Tibial artery (tissue), 4 donors: ENCODE data around the gene CPPED1.

Source experiments
- DNase-seq, 2 donors: peaks; one replicate each; pipeline ENCODE4 v3.0.0-alpha.2; 2019
- H3K27ac ChIP-seq, 2 donors: fragments of 200-600 bp; sonication (generic) in 1 of 2; 1 replicate in 1 of 2; 2 replicates in 1 of 2; pipeline ENCODE4 v1.5.1; 2018 to 2019; ENCODE audit warnings: mild to moderate bottlenecking in 1 of 2
- H3K27me3 ChIP-seq, 2 donors: fragments of 200-600 bp; sonication (generic) in 1 of 2; one replicate each; pipeline versions ENCODE4 v1.5.1 to v1.6.0; 2016 to 2019
- H3K36me3 ChIP-seq, 3 donors: fragments of 200-600 bp; sonication (generic) in 2 of 3; one replicate each; pipeline ENCODE4 v1.5.1; 2016 to 2019; ENCODE audit warnings: mild to moderate bottlenecking in 2 of 3
- H3K4me1 ChIP-seq, 4 donors: fragments of 200-600 bp; sonication (generic) in 2 of 4; 1 replicate in 3 of 4; 2 replicates in 1 of 4; pipeline ENCODE4 v1.5.1; 2016 to 2019
- H3K4me3 ChIP-seq, 2 donors: fragments of 200-600 bp; sonication (generic) in 1 of 2; 1 replicate in 1 of 2; 2 replicates in 1 of 2; pipeline ENCODE4 v1.5.1; 2018 to 2019; ENCODE audit warnings: mild to moderate bottlenecking in 2 of 2
- H3K9me3 ChIP-seq, 3 donors: fragments of 200-600 bp; sonication (generic) in 1 of 3; one replicate each; pipeline ENCODE4 v1.5.1; 2016 to 2019
- intact Hi-C: fragments of 100-400 bp; cut with DNase I; formaldehyde crosslinking; loops from one replicate; pipeline ENCODE4 v1.15.0; 2023; ENCODE audit warnings: low total_unique reads
- TF ChIP-seq, protein P1 (sequence below), 2 experiments: fragments of 200-600 bp in 1 of 2; fragments of 450-650 bp in 1 of 2; IDR thresholded peaks; one replicate each; pipeline ENCODE4 v1.5.1; 2017 to 2019; ENCODE audit warnings: antibody characterized with exemption in 2 of 2, mild to moderate bottlenecking in 1 of 2, moderate library complexity in 1 of 2

Gene CPPED1

DNA sequence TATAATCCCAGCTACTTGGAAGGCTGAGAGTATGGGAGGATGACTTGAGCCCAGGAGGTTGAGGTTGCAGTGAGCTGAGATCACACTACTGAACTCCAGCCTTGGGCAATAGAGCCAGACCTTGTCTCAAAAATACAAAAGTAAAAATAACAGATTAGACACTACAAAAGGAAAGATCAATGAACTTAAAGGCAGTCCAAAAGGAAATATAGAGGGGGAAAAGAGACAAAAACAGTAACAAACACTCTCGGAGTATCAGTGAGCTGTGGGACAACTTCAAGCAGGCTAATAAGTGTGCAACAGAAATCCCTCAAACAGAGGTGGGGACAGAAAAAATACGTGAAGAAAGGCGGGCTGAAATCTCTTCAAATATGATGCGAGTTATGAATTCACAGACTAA lies 58.8 kb downstream of the CPPED1 start:
- Histone ChIP-seq H3K36me3 (peaks cover 0 to 14% (median 10%) of the 10 kb centered on the region in 3 donors), H3K4me1 (no peaks in the 10 kb centered on the region), H3K27me3 (no peaks in the 10 kb centered on the region), H3K9me3 (peaks cover 0 to 12% (median 0%) of the 10 kb centered on the region in 3 donors), H3K27ac (no peak overlapping the region), H3K4me3 (no peak overlapping the region)
- TF ChIP-seq, protein P1, sequence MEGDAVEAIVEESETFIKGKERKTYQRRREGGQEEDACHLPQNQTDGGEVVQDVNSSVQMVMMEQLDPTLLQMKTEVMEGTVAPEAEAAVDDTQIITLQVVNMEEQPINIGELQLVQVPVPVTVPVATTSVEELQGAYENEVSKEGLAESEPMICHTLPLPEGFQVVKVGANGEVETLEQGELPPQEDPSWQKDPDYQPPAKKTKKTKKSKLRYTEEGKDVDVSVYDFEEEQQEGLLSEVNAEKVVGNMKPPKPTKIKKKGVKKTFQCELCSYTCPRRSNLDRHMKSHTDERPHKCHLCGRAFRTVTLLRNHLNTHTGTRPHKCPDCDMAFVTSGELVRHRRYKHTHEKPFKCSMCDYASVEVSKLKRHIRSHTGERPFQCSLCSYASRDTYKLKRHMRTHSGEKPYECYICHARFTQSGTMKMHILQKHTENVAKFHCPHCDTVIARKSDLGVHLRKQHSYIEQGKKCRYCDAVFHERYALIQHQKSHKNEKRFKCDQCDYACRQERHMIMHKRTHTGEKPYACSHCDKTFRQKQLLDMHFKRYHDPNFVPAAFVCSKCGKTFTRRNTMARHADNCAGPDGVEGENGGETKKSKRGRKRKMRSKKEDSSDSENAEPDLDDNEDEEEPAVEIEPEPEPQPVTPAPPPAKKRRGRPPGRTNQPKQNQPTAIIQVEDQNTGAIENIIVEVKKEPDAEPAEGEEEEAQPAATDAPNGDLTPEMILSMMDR (IDR thresholded peaks at IDR 0.05): no peak
- DNase-seq: no peak
- intact Hi-C loops: no loop called here

GRCh38 chr16:12742741-12743140 lies 60.9 kb downstream of the CPPED1 start:
- TF ChIP-seq, protein P1 (IDR thresholded peaks at IDR 0.05): no peak
- H3K4me1 ChIP-seq: no peaks in the 10 kb centered on the region
- no peak overlapping the region for H3K4me3 ChIP-seq
- H3K36me3 ChIP-seq: peaks cover 0 to 20% (median 14%) of the 10 kb centered on the region in 3 donors
- H3K27ac ChIP-seq: no peak overlapping the region
- intact Hi-C loops: no loop called here
- peaks cover 0 to 15% (median 0%) of the 10 kb centered on the region in 3 donors for H3K9me3 ChIP-seq
- no peaks in the 10 kb centered on the region for H3K27me3 ChIP-seq
- DNase-seq: no peak

GRCh38 chr16:12740986-12741610 lies 62.6 kb downstream of the CPPED1 start:
- Histone ChIP-seq H3K27me3 (no peaks in the 10 kb centered on the region), H3K36me3 (peaks cover 0 to 25% (median 14%) of the 10 kb centered on the region in 3 donors), H3K4me1 (no peaks in the 10 kb centered on the region), H3K4me3 (no peak overlapping the region), H3K9me3 (peaks cover 0 to 15% (median 0%) of the 10 kb centered on the region in 3 donors), H3K27ac (no peak overlapping the region)
- DNase-seq: no peak
- intact Hi-C loops: no loop called here
- TF ChIP-seq, protein P1 (IDR thresholded peaks at IDR 0.05): no peak

DNA sequence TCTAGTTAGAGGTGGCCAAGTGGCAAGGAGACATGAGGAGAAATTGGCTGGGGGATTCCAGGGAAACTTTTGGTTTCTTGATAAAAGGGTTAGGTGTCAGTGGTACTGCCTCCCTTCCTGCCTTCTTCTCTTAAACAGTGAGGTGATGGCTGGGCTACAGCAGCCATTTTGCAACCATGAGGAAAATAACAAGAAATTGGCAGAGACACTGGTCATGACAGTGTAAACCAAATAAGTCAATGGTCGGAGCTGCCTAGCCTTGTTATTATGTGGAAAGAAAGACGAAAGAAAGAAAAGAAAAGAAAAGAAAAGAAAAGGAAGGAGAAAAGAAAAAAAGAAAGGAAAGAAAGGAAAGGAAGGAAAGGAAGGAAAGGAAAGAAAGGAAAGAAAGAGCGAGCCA lies 63.9 kb downstream of the CPPED1 start:
- DNase-seq: no peak
- Histone ChIP-seq H3K27ac (no peak overlapping the region), H3K36me3 (peaks cover 0 to 25% (median 12%) of the 10 kb centered on the region in 3 donors), H3K4me1 (no peaks in the 10 kb centered on the region), H3K9me3 (peaks cover 0 to 8% (median 0%) of the 10 kb centered on the region in 3 donors), H3K4me3 (no peak overlapping the region), H3K27me3 (no peaks in the 10 kb centered on the region)
- intact Hi-C loops: no loop called here
- TF ChIP-seq, protein P1 (IDR thresholded peaks at IDR 0.05): no peak

DNA sequence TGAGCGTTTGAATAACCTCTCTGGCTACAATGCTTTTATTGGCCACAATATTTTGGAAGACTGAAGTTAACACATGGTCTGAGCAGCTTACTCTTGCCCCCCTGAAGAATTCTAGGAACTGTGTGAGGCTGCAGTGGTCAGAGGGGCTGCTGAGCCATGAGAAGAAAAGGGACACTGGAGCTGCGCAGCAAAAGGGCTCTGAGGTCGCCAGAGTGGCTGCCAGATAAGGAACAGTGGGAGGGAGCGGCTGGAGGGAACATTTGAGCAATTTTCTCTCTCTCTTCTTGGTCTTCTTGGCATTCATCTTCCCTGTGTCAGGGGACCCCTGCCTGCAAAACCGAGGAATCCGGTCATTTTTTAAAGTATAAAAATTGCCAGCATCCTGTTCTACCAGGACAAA lies 66.1 kb downstream of the CPPED1 start:
- no peak overlapping the region for H3K27ac ChIP-seq
- no peak overlapping the region for H3K4me3 ChIP-seq
- intact Hi-C loops: no loop called here
- TF ChIP-seq, protein P1 (IDR thresholded peaks at IDR 0.05): no peak
- H3K27me3 ChIP-seq: no peaks in the 10 kb centered on the region
- no peak for DNase-seq
- H3K36me3 ChIP-seq: peaks cover 0 to 25% (median 20%) of the 10 kb centered on the region in 3 donors
- H3K9me3 ChIP-seq: peaks cover 0 to 18% (median 11%) of the 10 kb centered on the region in 3 donors
- no peaks in the 10 kb centered on the region for H3K4me1 ChIP-seq
